ENCODE results near the gene CEMP1.
"Not testable (repeated sequence)": the region's sequence is repeated elsewhere in the genome, so short reads cannot be mapped to it uniquely, and the experiment has no call there.

DNA sequence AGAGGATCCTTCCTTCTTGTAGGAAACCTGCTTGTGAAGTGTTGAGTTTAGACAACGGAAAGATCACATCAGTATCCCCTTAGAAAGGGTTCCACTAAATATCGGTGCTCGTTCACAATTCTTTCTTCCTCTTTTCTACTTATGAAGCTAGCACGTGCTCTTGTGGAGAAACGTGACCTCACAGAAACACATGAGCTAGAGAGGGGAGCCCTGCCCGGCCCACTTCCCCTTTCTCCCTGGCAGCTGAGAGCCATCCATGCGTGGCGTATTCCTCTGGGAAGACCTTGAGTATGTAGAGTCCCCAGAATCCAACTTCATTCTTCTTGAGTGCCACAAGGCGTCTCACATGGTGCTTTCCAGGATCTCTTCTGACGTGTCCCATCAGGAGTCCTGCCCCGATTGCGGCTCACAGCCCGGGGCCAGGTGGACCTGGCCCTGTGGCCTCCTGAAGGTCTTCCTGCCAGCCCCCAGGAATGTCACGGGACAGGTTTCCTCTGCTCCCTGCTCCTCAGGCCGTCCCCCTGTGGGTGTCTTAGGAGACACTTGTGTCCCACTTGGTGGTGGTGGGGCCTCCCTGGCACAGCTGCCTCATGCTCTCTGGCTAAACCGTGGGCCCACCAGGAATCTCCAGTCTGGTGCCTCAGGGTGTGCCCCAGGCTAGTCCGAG is 29.1 kb upstream of the CEMP1 start:
- TF ChIP-seq, protein P1, sequence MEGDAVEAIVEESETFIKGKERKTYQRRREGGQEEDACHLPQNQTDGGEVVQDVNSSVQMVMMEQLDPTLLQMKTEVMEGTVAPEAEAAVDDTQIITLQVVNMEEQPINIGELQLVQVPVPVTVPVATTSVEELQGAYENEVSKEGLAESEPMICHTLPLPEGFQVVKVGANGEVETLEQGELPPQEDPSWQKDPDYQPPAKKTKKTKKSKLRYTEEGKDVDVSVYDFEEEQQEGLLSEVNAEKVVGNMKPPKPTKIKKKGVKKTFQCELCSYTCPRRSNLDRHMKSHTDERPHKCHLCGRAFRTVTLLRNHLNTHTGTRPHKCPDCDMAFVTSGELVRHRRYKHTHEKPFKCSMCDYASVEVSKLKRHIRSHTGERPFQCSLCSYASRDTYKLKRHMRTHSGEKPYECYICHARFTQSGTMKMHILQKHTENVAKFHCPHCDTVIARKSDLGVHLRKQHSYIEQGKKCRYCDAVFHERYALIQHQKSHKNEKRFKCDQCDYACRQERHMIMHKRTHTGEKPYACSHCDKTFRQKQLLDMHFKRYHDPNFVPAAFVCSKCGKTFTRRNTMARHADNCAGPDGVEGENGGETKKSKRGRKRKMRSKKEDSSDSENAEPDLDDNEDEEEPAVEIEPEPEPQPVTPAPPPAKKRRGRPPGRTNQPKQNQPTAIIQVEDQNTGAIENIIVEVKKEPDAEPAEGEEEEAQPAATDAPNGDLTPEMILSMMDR (conservative IDR thresholded peaks at IDR 0.05; ENCODE audit: low read depth, low read length) = not testable (repeated sequence)
- TF ChIP-seq EZH2 (IDR thresholded peaks at IDR 0.05; ENCODE audit: borderline replicate concordance, low read depth, low read length, poor library complexity, severe bottlenecking) = not testable (repeated sequence)
